HG03521 (cell line): ENCODE data around the gene COL4A1.

Experiments used
- ATAC-seq: cut with Tn5 transposase; IDR thresholded peaks from one replicate; pipeline ENCODE4 v1.9.1; 2021; ENCODE audit warnings: mild to moderate bottlenecking, moderate library complexity; ENCODE audit not compliant: unreplicated experiment

The COL4A1 gene

DNA sequence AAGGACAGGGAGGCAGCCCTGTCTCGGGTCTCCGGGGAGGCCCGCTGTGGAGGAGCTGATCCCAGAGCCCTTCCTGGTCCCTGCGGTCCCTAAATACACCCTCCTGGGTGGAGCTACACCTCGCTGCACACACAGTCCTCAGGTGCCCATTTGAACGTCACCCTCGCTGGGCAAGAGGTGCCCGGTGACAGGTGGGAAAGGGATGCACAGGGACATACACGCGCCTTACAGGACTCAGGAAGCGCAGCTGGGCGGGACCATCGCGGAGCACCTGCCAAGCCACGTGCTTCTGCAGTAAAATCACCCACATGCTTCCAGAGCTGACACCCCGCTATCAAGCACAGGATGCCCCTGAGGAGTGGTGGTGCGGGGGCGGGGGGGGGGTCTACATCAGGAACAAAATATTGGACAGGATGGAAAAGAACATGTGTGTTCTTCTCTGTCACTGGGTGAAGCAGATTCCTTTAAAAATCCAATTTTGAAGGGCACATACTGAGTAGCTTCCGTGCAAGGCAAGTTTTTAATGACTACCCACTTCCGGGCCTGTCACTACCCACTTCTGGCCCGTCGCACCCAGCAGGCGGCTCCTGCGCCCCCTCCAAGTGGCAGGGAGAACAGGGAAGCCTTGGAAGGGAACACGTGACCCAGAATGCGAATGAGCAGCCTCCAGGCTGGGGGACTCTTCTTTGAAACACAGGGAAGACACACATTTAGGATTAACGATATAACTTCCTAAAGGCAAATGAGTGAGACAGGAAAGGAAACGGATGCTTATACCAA lies 78.9 kb downstream of the COL4A1 start:
- no peak for ATAC-seq

DNA sequence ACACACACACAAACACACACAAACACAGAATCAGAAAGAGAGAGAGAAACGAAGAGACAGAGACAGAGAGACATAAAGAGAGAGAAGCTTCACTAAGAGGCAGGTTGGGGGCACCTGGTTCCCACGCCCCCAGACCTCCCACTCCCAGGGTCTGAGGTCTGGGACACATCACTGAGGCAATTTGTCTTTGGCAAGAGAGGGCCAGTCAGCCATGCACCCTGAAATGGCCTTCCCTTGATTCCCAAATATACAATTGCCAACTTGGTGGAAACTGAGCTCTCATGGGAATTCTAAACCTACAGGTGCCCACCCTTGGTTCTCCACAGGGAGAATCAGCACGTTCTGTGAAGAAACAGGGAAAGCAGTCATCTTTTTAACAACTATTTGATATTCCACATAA lies 79.5 kb downstream of the COL4A1 start:
- ATAC-seq = no peak

DNA sequence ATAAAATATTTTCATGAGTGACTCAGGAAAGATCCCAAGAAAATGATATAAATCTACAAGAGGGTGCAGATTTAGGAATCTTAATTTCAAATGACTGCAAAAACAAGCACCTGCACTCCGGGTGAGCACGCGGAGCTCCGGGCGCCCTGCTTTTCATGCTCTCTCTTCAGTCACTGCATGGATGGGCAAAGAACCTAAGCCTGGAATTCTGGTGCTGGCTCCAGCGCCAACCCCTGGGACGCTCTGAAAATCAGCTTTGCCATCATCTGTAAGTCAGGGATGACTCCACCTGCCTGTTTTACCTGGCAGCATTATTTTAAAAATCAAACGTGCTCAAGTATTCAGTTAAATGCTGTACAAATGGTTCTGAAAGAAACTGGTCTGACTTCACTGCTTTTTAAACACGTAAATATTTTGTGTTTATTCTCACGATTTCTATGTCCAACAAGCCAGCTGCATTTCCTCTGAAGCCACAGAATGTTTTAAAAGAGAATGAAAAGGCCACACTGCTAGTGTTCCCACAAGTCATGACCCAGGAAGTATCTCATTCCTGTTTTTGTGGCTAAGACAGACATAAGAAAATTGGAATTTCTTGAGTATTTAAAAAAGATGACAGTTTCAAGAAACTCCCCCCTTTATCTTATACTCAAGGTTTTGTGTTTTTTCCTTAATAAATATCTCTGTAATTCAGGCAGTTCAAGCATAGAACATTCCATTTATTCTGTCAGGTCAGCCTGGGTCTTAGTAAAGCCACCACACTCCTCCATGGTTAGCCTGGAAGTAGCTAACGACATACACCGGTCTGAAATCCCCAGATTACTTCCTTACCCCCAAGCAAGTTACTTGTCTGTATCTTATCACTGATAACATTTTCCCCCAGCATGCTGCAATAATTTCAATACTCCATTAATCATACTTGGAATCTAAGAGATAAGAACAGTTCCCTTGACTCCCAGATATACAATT lies 81.1 kb downstream of the COL4A1 start:
- ATAC-seq = no peak

DNA sequence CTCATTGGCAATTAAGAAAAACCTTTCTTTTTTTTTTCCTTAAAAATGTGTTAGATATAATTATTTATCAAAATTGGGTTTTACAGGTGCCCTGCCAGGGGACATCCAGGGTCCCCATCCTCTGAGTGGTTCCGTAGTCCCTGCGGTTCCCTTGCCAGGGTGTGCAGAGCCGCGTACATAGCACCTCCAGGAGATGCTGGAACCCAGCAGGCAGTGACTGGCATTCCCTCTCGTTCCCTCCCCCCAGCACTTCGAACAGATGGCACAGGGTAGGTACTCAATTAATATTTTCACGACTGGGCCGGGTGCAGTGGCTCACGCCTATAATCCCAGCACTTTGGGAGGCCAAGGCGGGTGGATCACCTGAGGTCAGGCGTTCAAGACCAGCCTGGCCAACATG lies 82.0 kb downstream of the COL4A1 start:
- no peak for ATAC-seq

DNA sequence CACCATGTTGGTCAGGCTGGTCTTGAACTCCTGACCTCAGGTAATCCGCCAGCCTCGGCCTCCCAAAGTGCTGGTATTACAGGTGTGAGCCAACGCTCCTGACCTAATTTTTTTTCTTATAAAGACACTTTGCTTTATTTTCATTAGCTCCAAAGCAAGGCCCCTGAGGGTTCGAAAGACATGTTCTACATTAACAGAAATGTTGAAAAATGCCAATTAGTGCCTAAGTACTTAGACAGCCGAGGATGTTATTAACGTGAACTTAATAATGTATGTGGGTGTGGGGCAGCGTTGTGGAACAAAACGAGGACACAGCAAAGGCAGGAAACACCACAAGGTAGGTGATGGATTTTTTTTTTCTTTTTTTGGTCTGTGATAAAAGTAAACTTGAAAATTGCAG lies 82.4 kb downstream of the COL4A1 start:
- ATAC-seq = no peak

DNA sequence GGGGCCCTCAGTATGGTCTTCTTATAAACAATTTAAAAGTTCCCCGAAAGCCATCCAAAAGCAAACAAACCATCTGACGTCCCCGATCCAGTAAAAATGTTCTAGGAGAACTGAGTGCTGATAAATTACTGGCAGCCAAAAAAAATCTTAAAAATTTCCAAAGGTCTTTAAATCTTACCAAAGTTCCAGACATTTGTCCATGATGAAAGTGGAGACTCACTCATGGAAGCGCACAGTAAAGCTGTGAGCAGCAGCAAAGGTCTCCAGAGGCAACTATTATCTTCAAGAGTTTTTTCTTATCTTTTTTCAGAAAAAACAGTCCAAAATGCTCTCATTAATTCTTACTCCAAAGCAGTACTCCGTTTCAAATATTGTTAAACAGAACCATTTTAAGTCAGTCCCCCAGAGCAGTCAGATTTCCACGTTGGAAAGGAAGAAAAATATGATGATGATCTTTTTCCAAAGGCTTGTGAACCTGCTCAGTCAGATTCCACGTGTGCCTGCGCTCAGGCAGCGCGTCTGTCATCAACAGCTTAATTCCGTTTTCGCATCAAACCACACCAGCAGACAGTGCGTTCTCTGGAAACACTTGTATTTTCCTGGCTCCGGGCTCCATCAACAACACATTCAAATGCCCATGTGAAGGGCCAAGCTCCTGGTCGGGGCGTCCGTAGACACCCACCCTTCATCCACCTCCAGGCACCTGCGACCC lies 85.4 kb downstream of the COL4A1 start:
- ATAC-seq = no peak

DNA sequence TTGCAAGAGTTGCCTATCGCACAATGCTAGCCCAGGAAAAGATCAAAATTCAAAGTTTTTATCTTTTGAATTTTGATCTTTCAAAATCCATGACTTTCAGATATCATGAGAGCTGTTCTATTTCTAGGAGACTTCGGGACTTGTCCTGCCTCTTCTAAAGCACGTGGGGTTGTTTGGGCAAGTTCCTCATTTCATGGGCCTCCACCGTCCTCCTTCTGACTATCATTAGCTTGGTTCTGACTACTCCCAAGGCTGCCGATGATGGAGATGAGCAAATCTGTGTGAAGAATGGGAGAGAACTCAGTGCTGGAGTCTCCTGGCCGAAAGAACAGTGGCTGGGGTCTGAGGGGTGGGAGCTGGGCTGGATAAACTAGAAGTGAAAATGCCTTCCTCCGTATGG lies 86.5 kb downstream of the COL4A1 start:
- no peak for ATAC-seq

DNA sequence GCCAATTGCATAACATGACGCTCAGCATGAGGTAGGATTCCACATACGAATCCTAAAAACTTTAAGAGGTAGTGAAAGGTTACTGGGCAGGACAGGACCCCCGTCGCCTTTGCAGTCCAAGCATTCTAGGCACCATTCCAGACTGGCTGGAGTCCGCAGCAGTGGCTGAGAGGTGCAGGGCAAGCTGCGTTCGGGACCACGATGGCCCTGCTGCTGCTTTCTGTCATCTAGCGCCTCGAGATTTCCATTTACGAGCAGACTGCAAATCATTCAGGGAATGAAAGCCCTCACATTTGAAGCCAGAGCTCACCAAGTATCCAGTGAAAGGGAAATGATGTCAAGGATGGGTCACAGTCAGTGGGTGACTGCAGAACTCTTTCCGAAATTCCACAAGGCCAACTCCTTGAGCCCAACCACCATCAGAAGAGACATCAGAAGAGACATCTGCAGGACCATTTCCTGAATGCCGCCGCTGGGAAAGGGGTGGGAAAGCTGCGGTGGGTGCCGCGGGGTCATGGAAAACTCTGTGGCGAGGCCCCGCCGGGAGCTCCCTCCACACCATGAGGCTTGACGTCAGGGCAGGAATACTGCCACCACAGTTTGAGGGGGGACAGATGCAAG lies 88.3 kb downstream of the COL4A1 start:
- ATAC-seq = no peak

DNA sequence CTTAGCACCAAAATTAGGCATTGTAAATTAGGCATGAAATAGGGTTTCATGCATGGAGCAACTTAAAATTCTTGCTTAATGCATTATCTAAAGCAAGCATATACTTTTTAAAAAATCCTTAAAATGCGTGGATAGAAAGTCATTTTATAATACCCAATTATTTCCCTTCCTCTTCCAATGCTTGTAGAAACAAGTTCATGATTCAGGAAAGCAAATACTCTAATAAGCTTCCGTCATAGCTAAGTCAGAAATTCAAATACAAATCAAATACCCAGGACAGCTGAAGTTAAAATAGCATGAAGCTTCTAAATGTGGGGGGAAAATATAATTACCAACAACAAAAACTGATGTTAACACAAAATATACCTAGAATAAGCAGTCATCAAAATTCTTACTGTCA lies 89.1 kb downstream of the COL4A1 start:
- ATAC-seq = no peak

DNA sequence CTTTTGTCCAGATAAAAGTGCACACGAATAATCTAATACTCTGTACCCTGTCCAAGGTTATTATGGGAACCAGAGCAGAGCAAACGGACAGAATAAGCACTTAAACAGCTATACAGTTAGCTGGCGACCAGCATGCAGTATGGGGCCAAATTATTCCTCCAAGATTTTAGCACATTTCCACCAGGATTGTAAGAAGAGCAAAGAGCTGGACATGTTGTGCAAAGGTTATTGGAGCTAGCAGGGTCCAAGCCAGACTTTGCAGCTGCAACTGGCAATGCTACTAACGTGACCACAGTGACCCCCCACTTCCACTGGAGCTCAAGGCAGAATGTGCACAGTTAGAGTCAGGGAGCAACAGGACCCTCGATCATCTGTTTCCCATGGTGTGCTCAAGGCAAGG lies 89.9 kb downstream of the COL4A1 start:
- ATAC-seq = no peak

DNA sequence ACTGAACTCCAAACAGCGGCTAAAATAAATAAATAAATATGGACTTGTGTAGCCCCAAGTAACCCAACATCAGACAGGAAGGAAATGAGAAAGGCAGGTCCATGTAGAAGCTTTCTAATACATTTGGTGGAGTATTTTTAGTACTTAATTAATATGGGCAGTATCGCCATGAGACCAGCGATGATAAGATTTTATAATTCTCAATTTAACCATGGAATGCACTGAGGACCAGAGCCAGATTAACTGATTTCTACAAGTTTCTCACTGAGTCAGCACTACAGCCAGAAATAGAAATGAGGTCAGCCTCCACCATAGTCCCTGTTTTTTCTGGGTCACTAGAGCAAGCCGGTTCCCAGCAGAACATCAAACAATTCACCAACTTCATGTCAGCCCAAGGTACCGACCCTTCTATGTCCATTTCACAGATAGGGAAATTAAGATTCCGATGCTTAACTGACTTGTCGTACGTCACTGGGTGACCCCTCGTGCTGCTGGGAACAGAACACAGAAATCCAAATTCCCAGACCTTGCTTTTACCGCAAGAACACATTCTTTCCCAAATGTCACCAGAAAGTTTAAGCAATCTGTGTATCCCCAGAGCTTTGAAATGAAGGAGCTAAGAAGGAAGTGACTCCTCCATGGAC lies 90.4 kb downstream of the COL4A1 start:
- ATAC-seq = no peak

DNA sequence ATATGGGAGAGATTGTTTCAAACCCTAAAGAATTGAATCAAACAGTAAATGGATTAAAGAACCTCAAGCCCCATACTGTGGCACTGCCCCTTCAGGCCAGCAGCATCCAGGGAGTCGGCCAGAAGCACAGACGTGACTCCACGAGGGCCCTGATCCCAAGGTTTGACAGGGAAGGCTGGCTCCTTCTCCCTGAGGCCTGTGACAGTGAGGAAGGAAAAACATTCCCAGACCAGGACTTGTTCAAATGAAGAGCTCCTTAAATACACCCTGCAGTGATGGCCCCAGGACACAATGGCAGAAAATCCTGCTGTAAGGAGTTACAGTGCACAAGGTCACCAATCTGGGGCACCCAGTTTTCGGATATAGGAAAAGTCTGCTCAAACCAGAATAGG lies 91.0 kb downstream of the COL4A1 start:
- no peak for ATAC-seq

DNA sequence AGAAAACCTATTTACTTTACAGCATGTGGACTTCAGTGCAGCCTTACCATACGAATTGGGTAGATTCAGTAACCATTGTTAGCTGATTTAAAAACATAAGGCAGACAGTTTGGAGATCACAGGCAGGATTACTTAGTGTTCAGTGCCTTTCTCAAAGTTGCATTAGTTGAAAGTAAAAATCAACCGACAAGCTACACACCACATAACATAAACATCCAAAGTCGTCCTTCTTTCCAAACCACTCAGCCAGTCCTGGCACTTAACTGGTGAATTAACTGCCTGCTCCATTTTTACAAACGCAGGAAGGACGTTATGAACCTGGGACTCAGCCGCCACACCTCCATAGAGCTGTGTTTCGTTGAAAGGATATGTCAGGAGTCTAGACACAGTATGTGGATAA lies 91.4 kb downstream of the COL4A1 start:
- no peak for ATAC-seq

DNA sequence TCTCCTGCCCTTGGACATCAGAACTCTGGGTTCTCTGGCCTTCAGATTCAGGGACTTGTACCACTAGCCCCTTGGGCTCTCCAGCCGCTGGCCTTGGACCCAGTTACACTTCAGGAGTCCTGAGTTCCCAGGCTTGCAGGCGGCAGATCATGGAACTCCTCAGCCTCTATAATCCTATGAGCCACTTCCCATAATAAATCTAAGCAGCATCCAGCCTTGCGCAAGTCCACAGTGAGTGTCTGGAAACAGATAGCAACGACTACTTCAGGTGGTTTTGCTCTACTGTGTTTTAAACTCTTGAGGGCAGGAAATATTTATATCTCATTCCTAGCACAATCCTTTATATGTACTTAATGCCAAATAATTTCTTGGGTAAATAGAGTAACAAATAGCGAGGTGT lies 92.3 kb downstream of the COL4A1 start:
- no peak for ATAC-seq

DNA sequence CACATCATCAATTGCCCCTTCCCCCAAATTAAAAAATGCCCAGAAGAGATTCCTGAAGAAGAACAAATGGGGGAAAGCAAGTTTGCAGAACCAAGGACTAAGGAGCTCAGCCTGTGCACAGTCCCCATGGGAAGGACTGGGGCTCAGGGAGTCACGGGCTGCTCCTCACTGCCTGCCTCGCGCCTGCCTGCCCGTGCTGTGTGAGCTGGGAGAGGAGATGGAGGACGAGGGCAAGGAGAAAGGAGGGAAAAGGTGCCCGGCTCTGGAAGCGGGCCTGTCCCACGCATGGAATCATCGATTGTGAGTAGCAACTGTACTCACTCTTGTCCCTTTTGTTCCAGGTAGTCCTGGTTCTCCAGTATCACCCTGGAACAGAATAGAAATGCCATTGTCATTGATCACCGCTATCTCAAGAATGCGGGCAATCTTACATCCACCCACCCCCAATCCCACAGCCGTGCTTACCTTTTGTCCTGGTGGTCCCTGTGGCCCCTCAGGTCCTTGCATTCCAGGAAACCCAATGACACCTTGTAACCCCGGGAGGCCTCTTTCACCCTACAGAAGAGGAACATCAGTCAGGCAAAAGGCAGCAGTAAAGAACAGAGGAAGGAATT lies 93.4 kb downstream of the COL4A1 start:
- no peak for ATAC-seq

DNA sequence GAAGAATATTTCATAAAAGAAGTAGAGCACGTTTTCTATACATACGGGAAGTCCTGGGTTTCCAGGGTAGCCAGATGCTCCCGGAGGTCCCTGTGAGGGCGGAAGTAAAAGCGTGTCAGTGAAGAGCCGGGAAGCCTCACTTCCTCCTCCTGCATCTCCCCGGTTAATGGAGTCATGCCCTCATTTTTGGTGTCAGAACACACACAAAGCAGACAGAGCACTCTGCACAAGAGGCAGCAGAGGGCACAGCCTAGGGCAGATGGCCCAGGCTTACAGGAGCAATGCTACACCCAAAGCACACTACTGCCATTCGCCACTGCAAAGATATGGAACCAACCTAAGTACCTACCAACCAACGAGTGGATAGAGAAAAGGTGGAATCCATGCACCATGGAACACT lies 94.4 kb downstream of the COL4A1 start:
- no peak for ATAC-seq

DNA sequence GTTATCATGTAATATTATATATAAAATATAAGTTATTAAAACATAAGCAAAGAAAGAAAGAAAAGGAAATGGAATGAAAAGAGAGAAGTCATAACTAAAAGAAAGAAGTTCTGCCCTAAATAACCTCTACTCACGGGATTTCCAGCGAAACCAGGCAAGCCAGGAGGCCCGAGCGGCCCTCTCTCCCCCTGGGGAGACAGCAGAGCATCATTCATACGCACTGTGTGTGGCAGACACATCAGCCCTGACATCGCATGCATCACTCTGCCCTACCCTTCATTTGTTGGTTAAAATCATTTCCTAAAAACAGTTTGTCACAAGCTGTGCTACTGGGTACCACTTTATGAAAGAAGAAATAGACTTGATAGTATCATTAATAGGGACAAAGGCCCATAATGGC lies 95.2 kb downstream of the COL4A1 start:
- no peak for ATAC-seq

DNA sequence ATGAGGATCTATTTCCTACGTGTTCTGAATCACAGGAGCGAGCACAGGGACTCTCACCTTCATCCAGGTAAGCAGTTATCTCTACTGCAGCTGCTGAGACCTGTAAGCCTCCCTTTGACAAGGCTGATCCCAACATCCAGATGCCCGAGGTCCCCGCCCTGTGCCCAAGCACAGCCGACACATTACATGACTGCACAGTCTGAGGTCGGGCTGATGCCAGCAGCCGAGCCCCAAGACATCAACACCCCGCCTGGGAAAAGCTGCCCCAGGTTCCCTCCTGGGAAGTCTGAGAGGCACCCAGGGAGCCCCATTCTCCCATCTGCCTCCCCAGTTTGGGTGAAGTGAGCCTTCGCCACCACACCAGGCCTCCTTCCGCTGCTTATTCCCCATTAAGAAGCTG lies 95.9 kb downstream of the COL4A1 start:
- ATAC-seq = no peak

DNA sequence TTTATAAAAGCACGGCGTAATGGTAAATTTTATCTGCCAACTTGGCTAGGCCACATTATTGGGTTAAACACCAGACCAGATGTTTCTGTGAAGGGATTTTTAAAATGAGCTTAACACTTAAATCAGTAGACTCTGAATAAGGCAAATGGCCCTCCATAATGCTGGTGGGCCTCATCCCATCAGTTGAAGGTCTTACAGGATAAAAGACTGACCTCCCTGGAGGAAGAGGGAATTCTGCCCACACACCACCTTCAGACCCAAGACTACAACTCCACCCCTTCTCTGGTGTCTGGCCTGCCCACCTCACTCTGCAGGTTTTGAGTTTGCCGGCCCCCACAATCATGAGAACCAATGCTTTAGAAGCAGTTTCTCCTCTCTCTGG lies 96.4 kb downstream of the COL4A1 start:
- ATAC-seq = no peak

DNA sequence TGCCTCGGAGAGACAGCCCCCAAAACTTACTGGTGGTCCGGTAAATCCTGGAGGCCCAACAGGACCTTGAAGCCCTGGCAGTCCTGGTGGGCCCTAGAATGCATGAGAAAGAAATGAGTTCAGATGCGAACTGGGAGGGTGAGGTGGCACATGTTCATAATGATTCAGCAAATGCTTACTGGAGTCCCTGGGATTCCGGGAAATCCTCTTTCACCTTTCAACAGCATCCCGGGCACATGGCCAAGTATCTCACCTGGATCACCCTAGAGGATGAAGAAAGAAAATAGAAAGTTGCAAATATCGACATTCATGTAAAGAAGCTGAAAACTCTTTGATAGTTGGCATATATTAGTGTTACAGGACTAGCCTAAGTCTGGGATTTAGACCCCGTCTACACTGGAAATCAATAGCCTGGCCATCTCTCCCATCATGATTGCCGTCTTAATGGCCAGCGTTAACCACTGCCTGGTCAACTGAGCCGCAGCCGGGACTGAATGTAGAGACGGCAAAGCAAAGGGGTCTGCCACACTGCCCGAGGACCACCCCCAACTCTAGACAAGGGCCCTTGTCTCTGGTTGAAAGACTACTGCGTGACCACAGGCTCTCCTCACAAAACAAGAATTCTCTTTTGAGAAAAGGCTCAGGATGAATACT lies 96.9 kb downstream of the COL4A1 start:
- no peak for ATAC-seq
